Activated CD4-positive, CD25-positive, alpha-beta regulatory T cell treated with anti-CD3 and anti-CD28 coated beads, Interleukin-2, amount 50 U/mL, for 16 hours (primary cell): ENCODE measurements around the gene DHX15.
"Not testable (repeated sequence)": the region's sequence is repeated elsewhere in the genome, so short reads cannot be mapped to it uniquely, and the experiment has no call there.

ENCODE experiments used
- DNase-seq: peaks from one replicate; pipeline ENCODE4 v3.0.0-alpha.2; 2020; ENCODE audit warnings: low read depth, low spot score

The DHX15 gene

GRCh38 chr4:24544208-24544988 is 40.0 kb downstream of the DHX15 start:
- no peak for DNase-seq

- DNase-seq = no peak
These were observed 47.3 kb downstream of the DHX15 start for GRCh38 chr4:24537025-24537424.

- DNase-seq = no peak
These were observed 49.0 kb downstream of the DHX15 start for GRCh38 chr4:24535399-24535798.

GRCh38 chr4:24533364-24533763 is 51.0 kb downstream of the DHX15 start:
- DNase-seq = no peak

GRCh38 chr4:24529555-24529954 is 54.8 kb downstream of the DHX15 start:
- DNase-seq = no peak

GRCh38 chr4:24527371-24527770 is 57.0 kb downstream of the DHX15 start:
- DNase-seq = no peak

- DNase-seq = no peak
These were observed 62.8 kb downstream of the DHX15 start for GRCh38 chr4:24521544-24521943.

- DNase-seq = no peak
These were observed 64.7 kb downstream of the DHX15 start for GRCh38 chr4:24519649-24520048.

- DNase-seq = no peak
These were observed 66.7 kb downstream of the DHX15 start for GRCh38 chr4:24517676-24518075.

GRCh38 chr4:24516926-24517325 is 67.4 kb downstream of the DHX15 start:
- no peak for DNase-seq

- DNase-seq = no peak
These were observed 68.7 kb downstream of the DHX15 start for GRCh38 chr4:24515698-24516097.

- DNase-seq = no peak
These were observed 69.5 kb downstream of the DHX15 start for GRCh38 chr4:24514808-24515207.

GRCh38 chr4:24513718-24514117 is 70.6 kb downstream of the DHX15 start:
- DNase-seq = no peak

- no peak for DNase-seq
These were observed 72.8 kb downstream of the DHX15 start for GRCh38 chr4:24511371-24512063.

- no peak for DNase-seq
These were observed 74.3 kb downstream of the DHX15 start for GRCh38 chr4:24510091-24510490.

- no peak for DNase-seq
These were observed 75.8 kb downstream of the DHX15 start for GRCh38 chr4:24508541-24508940.

- no peak for DNase-seq
These were observed 76.9 kb downstream of the DHX15 start for GRCh38 chr4:24507439-24507838.

- not testable (repeated sequence) for DNase-seq
These were observed 81.3 kb downstream of the DHX15 start for GRCh38 chr4:24503090-24503489.

GRCh38 chr4:24497221-24497620 is 87.1 kb downstream of the DHX15 start:
- no peak for DNase-seq

- no peak for DNase-seq
These were observed 87.8 kb downstream of the DHX15 start for GRCh38 chr4:24496597-24496996.

GRCh38 chr4:24495388-24495787 is 89.0 kb downstream of the DHX15 start:
- no peak for DNase-seq

GRCh38 chr4:24489870-24490269 is 94.5 kb downstream of the DHX15 start:
- no peak for DNase-seq
